Activated naive CD8-positive, alpha-beta T cell (primary cell): Measurements from ENCODE around the gene LACTBL1.
"Not testable (repeated sequence)": the region's sequence is repeated elsewhere in the genome, so short reads cannot be mapped to it uniquely, and the experiment has no call there.

ENCODE experiments used
- H3K27ac Mint-ChIP-seq: one replicate; pipeline ENCODE4 v1.8.0; 2021; ENCODE audit warnings: mixed read lengths
- H3K27me3 Mint-ChIP-seq: one replicate; pipeline ENCODE4 v1.8.0; 2021; ENCODE audit warnings: mixed read lengths
- H3K36me3 Mint-ChIP-seq: one replicate; pipeline ENCODE4 v1.8.0; 2021; ENCODE audit warnings: mixed read lengths
- H3K4me1 Mint-ChIP-seq: one replicate; pipeline ENCODE4 v1.8.0; 2021; ENCODE audit warnings: low read depth, mixed read lengths
- H3K4me3 Mint-ChIP-seq: one replicate; pipeline ENCODE4 v1.8.0; 2021; ENCODE audit warnings: mild to moderate bottlenecking, mixed read lengths
- H3K9me3 Mint-ChIP-seq: one replicate; pipeline ENCODE4 v1.8.0; 2021; ENCODE audit warnings: low read depth, mixed read lengths

Gene LACTBL1, protein sequence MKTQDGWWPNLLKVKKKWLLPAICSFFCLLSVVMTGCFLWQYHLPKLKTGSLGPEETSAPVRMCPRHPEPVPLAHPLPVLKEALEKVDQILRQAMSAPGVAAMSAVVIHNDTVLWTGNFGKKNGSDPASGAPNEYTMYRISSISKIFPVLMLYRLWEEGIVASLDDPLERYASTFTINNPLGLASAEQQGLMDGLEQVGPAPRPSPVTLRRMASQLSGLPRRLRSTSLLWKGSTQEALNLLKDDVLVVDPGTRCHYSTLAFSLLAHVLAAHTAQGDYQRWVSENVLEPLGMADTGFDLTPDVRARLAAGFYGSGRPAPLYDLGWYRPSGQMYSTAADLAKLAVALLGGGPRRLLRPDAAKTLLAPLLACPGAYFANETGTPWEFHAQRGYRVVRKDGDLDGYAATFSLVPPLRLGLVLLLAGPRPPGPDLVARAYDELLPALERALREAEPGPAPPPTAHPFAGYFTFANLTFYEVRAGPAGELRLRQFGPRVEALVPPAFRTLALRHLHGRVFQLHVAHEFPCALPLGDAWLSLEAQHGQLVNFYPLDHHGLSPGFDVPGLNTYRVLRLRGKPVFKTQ

DNA sequence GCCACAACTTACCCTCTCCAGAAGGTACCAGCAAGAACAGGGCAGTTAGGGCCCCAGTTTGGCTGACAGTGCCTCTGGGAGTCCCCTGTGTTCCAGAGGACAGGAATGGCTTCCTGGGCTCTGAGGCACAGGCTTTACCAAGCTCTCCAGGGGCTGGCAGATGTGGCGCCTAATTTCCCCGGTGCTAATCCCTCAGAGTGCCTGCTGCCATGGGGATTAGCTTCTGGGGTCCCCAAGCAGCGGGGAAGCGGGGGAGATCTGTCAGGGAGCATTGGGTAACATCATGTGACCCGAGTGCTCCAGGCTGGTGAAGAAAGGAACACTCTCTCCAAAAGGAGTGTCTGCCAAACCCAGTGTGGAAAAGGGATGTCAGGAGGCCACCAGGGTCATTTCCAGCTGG is at the start of gene LACTBL1:
TSS of gene LACTBL1 (minus strand) at position 107 of the 400 bp plus-strand sequence. CDS start 550 bp downstream, outside the sequence.
- H3K4me3 Mint-ChIP-seq, result no peak within 1 kb of the TSS
- peaks cover 40% of the 10 kb centered on the region for H3K27me3 Mint-ChIP-seq
- H3K27ac Mint-ChIP-seq, result no peak within 1 kb of the TSS
- H3K4me1 Mint-ChIP-seq, result no peaks in the 10 kb centered on the region
- no peaks in the 10 kb centered on the region for H3K36me3 Mint-ChIP-seq
- H3K9me3 Mint-ChIP-seq, result no peaks in the 10 kb centered on the region

DNA sequence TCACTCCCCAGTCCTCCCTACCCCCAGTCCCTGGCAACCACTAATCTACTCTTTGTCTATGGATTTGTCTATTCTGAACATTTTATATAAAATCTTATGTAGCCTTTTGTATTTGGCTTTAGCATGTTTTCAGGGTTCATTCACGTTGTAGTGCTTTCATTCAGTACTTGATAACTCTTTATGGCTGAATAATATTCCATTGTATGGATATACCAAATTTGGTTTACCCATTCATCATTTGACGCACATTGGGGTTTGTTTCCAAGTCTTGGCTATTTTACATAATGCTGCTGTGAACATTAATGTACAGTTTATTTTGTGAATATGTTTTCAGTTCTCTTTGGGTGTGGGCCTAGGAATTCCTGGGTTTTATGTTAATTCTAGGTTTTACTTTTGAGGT is 49.2 kb upstream of the LACTBL1 start:
- Mint-ChIP-seq H3K9me3 (peaks cover 7% of the 10 kb centered on the region), H3K27ac (no peak overlapping the region), H3K4me1 (peaks cover 57% of the 10 kb centered on the region), H3K27me3 (no peaks in the 10 kb centered on the region), H3K36me3 (peaks cover 7% of the 10 kb centered on the region), H3K4me3 (peak overlapping the region; percentile 94)

DNA sequence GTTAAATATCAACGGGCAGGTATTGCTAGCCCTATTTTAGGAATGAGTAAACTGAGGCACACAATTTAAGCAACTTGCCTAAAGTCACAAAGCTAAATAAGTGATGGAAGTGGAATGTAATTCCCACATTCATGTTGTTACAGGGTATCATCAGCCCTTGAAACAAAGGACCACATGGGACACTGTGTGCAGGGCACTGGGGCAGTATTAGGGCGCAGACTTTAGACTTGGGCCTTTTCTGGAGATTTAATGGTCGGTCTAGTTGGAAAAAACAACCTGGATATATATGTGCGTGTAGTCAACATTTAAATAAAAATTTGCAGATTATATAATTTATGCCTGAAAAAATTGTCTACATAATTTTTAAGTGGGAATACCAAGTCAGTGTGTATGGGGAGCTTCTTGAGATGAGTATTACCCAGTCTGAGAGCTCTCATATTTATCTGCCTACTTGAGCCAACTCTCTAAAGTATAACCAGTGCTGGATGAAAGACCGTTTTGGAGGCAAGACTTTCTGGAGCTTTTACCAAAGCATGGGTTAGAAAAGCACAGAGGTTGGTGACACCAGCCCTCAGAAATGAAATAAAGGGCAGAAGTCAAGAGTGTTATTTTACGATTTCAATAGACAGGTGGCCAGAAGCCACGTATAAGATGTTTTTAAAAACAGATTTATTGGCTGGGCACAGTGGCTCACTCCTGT is 48.2 kb upstream of the LACTBL1 start:
- peaks cover 48% of the 10 kb centered on the region for H3K4me1 Mint-ChIP-seq
- H3K27ac Mint-ChIP-seq, result peak overlapping the region; percentile 85
- H3K9me3 Mint-ChIP-seq, result peaks cover 7% of the 10 kb centered on the region

DNA sequence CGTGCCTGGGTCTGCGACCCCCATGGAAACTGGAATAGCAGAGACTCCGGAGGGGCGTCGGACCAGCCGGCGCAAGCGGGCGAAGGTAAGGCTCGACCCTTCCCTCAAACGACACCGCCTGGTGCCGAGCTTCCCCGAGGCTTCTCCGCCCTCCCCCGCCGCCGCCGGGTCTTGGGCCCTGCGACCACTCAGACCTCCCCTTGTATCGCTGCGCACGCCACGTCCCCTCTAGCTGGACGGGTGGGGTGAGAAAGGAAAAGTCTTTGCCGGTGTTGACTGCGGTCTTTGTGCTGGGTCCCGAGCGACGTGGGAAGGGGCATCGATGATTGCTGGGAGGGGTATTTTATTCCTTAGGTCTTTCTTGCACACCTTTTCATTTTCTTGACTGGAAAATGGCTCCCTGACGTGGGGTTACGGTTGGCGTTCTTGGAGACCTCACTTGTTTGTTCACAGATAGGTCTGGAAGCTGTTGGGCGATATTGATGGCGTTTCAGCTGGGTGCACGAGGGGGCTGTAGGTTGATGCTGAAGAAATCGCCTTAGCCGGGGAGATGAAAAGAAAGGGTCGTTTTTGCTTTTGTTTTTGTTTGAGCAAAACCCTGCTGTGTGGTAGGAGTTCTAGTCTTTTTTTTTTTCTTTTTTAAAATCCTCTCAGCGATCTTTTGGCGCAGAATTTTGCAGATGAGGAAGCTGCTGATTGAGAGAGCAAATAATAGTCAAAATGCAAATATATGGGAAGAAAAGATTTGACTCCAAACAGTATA is 47.4 kb upstream of the LACTBL1 start:
- Mint-ChIP-seq H3K4me3 (peak overlapping the region; percentile 94), H3K4me1 (peaks cover 45% of the 10 kb centered on the region), H3K27me3 (no peaks in the 10 kb centered on the region), H3K9me3 (peaks cover 7% of the 10 kb centered on the region), H3K36me3 (peaks cover 7% of the 10 kb centered on the region), H3K27ac (peak overlapping the region; percentile 85)

More for the DNA sequence above, 48.2 kb upstream of the LACTBL1 start:
- Mint-ChIP-seq H3K4me3 (peak overlapping the region; percentile 94), H3K36me3 (peaks cover 7% of the 10 kb centered on the region), H3K27me3 (no peaks in the 10 kb centered on the region)

DNA sequence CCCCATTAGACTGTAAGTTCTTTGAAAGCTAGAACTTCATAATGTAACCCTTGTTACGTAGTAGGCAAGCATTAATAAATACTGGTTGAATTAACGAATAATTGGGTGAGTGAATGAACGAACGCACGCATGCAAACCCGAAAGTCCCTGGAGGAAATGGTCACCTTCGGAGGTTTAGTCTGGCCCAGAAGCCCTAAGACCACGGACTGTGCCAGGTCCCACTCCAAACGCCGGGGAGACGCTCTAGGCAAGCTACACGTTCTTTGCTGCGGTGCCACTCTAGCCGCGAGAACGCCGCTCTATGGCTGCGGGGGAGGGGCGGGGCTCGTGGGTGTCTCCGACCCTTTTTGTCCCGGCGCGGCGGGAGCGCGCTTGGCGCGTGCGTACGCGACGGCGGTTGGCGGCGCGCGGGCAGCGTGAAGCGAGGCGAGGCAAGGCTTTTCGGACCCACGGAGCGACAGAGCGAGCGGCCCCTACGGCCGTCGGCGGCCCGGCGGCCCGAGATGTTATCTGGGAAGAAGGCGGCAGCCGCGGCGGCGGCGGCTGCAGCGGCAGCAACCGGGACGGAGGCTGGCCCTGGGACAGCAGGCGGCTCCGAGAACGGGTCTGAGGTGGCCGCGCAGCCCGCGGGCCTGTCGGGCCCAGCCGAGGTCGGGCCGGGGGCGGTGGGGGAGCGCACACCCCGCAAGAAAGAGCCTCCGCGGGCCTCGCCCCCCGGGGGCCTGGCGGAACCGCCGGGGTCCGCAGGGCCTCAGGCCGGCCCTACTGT is 46.6 kb upstream of the LACTBL1 start, which contains the start of gene KDM1A:
TSS of gene KDM1A (plus strand) at position 375 of the 769 bp plus-strand sequence. CDS start at position 504, 129 bp downstream.
- Mint-ChIP-seq H3K9me3 (peaks cover 7% of the 10 kb centered on the region), H3K27me3 (no peaks in the 10 kb centered on the region), H3K27ac (peak within 1 kb of the TSS; percentile 89), H3K4me1 (peaks cover 40% of the 10 kb centered on the region), H3K4me3 (peak within 1 kb of the TSS; percentile 94), H3K36me3 (peaks cover 5% of the 10 kb centered on the region)

DNA sequence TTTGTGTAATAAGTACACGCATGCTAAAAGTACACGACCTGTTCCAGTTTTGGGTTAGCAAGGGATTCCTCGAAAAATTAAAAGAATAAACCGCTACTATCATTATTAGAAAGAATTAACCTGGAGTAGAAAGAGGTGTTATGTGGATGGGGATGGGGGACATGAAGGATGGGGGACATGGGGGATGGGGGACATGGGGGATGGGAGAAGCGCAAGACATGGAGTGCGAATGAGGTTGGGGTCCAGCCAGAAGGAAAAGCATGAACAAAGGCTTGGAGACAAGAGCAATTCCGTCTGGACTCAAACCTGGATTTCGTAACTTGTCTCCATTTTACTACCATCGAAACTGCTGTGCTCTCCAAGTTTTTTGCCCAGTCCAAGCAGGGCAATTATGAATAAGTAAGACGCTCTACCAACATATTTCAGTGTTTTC is 46.0 kb upstream of the LACTBL1 start:
- Mint-ChIP-seq H3K27ac (peak overlapping the region; percentile 89), H3K27me3 (no peaks in the 10 kb centered on the region), H3K9me3 (peaks cover 7% of the 10 kb centered on the region), H3K36me3 (peaks cover 5% of the 10 kb centered on the region), H3K4me1 (peaks cover 36% of the 10 kb centered on the region), H3K4me3 (peak overlapping the region; percentile 92)

DNA sequence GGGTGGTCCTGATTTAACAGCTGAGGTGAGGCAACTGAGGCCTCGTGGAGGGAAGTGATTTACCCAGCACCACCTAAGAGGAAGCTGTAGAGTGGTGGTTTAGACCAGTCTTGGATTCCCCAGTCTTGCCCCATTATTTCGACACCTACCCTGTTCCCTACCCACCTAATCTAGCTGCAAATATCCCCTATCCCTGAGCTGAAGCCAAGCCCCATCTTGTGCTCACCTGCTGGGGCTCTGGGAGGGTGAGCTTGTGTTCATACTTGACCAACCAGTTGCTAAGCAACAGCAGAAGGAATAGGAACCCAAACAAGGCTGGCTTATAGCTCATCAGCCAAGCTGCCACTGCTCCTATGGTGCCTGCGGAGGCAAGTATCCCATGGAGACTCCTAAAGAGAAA is 41.0 kb upstream of the LACTBL1 start:
- H3K27me3 Mint-ChIP-seq, result no peaks in the 10 kb centered on the region
- H3K27ac Mint-ChIP-seq, result no peak overlapping the region
- no peaks in the 10 kb centered on the region for H3K9me3 Mint-ChIP-seq
- no peaks in the 10 kb centered on the region for H3K36me3 Mint-ChIP-seq
- H3K4me3 Mint-ChIP-seq, result no peak overlapping the region
- peaks cover 6% of the 10 kb centered on the region for H3K4me1 Mint-ChIP-seq

DNA sequence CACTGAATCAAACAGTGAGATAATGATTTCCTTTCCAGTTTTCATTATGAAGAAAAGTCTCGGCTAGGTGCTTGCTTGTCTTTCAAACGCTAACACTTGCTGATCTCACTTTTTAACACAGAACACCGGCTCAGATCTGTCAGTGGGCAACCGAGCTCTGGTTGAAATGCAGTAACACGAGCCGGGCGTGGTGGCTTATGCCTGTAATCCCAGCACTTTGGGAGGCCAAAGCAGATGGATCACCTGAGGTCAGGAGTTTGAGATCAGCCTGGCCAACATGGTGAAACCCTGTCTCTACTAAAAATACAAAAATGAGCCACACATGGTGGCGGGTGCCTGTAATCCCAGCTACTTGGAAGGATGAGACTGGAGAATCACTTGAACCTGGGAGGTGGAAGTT is 37.4 kb upstream of the LACTBL1 start:
- H3K4me3 Mint-ChIP-seq, H3K4me1 Mint-ChIP-seq, H3K27ac Mint-ChIP-seq, H3K9me3 Mint-ChIP-seq, H3K27me3 Mint-ChIP-seq, H3K36me3 Mint-ChIP-seq: not testable (repeated sequence)

DNA sequence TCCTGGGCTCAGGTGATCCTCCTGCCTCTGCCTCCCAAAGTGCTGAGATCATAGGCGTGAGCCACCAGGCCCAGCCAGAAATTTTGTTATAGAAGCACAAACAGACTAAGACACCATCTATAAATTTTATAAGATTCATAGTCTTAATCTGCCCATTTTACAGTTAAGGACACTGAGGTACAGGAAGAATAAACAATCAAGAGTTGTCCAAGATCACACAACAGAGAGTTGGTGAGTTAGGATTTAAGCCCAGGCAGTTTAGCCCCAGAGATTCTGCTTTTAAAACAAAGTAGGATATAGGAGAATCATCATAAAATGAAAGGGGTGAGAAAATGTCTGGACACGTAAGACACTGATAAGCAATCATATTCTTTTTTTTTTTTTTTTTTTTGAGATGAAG is 36.2 kb upstream of the LACTBL1 start:
- no peaks in the 10 kb centered on the region for H3K4me1 Mint-ChIP-seq

DNA sequence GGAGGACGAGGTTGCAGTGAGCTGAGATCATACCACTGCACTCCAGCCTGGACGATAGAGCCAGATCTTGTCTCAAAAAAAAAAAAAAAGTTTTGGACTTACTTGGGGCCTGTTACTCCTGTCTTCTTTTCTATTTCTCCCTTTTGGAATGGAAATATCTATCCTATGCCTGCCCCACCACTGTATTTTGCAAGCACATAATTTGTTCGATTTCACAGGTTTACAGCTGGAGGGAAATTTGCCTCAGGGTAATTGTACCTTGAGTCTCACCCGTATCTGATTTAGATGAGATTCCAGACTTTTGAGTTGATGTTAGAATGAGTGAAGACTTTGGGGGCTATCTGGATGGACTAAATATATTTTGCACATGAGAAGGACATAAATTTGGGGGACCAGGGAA is 34.4 kb upstream of the LACTBL1 start:
- H3K4me1 Mint-ChIP-seq, result no peaks in the 10 kb centered on the region
- H3K4me3 Mint-ChIP-seq, result no peak overlapping the region
- H3K36me3 Mint-ChIP-seq, result no peaks in the 10 kb centered on the region
- peaks cover 10% of the 10 kb centered on the region for H3K27me3 Mint-ChIP-seq
- no peak overlapping the region for H3K27ac Mint-ChIP-seq
- H3K9me3 Mint-ChIP-seq, result no peaks in the 10 kb centered on the region

More for the DNA sequence above, 36.2 kb upstream of the LACTBL1 start:
- H3K27me3 Mint-ChIP-seq, result peaks cover 4% of the 10 kb centered on the region
- H3K36me3 Mint-ChIP-seq, result no peaks in the 10 kb centered on the region
- H3K4me3 Mint-ChIP-seq, result no peak overlapping the region
- H3K27ac Mint-ChIP-seq, result no peak overlapping the region
- H3K9me3 Mint-ChIP-seq, result no peaks in the 10 kb centered on the region

DNA sequence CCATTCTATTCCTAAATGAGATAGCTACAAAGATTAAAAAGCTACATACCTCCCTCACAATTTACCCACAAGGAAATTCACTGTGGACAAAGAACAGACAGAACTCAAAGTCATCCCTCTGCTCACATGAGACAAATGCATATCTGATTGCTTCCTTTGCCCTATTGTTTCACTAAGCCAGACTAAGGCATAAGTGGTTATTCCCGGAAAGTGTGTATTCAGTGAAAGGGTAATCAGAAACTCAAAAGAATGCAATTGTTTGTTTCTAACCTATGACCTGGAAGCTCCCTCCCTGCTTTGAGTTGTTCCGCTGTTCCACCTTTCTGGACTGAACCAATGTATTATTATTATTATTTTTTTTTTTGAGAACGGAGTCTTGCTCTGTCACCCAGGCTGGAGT is 32.1 kb upstream of the LACTBL1 start:
- not testable (repeated sequence) for H3K4me1 Mint-ChIP-seq, H3K27ac Mint-ChIP-seq

DNA sequence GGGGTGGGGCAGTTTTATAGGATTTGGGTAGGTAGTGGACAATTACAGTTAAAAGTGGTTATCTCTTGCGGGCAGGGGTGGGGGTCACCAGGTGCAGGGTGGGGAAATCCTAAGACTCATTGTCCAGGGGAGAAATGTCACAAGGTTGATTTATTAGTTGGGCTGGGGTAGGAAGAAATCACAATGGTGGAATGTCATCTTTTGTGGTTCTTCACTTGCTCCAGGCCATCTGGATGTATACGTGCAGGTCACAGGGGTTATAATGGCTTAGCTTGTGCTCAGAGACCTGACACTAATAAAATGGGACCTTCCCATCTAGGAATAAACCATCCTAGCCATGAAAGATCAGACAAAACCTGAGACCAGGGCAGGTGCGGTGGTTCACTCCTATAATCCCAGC is 31.4 kb upstream of the LACTBL1 start:
- H3K4me3 Mint-ChIP-seq, result no peak overlapping the region
- H3K27me3 Mint-ChIP-seq, result peaks cover 10% of the 10 kb centered on the region
- no peak overlapping the region for H3K27ac Mint-ChIP-seq
- H3K4me1 Mint-ChIP-seq, result no peaks in the 10 kb centered on the region
- no peaks in the 10 kb centered on the region for H3K36me3 Mint-ChIP-seq
- H3K9me3 Mint-ChIP-seq, result no peaks in the 10 kb centered on the region

More for the DNA sequence above, 32.1 kb upstream of the LACTBL1 start:
- H3K36me3 Mint-ChIP-seq, H3K4me3 Mint-ChIP-seq, H3K27me3 Mint-ChIP-seq, H3K9me3 Mint-ChIP-seq: not testable (repeated sequence)

DNA sequence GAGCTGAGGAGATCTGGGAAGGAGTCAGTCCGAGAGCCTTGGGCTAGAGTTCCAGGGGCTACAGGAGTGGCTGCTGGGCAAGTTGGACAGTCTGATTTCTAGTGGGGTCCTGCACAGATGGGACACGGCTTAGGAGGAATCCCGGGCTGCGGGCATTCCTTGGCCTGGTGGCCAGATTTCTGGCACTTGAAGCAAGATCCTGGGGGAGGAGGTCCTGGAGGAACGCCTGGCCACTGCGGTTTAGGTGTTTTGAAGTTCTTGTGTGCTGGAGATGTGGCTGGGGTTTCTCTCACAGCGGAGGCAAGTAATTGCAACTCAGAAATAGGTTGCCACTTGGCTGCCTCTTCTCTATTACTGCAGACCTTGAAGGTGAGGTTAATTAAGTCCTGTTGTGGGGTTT is 29.6 kb upstream of the LACTBL1 start:
- not testable (repeated sequence) for H3K27me3 Mint-ChIP-seq, H3K4me1 Mint-ChIP-seq, H3K27ac Mint-ChIP-seq, H3K4me3 Mint-ChIP-seq, H3K9me3 Mint-ChIP-seq, H3K36me3 Mint-ChIP-seq

DNA sequence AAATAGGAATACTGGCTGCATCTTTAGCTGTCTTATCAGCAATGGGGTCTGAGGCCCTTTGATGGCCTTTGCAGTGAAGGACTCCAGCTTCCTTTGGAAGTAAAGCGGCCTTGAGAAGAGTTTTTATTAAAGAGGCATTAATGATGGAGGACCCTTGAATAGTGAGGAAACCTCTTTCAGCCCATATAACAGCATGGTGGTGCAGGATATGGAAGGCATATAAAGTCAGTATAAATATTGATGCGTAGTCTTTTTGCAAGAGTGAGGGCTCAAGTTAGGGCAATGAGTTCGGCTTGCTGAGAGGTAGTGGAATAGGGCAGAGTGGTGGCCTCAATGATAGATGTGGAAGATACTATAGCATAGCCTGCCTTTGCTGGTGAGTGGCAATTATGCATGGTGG is 27.5 kb upstream of the LACTBL1 start:
- H3K36me3 Mint-ChIP-seq, H3K27me3 Mint-ChIP-seq, H3K9me3 Mint-ChIP-seq, H3K4me1 Mint-ChIP-seq, H3K4me3 Mint-ChIP-seq, H3K27ac Mint-ChIP-seq: not testable (repeated sequence)
